Spleen (tissue), 11 donors: ENCODE results near the gene ALK. TPM values are rescaled to one million over a fixed set of nuclear protein-coding genes. Genes with fewer than 3 reads are reported as not detected.

ENCODE experiments used
- DNase-seq: peaks from one replicate; pipeline ENCODE4 v3.0.0-alpha.2; 2020
- H3K27ac ChIP-seq, 8 donors: fragments of 200-600 bp; sonication (generic) in 7 of 8; 1 replicate in 4 of 8; 2 replicates in 4 of 8; pipeline versions ENCODE4 v1.5.0 to v1.8.0; 2016 to 2021; ENCODE audit warnings: inconsistent platforms in 4 of 8, mild to moderate bottlenecking in 4 of 8, moderate library complexity in 1 of 8
- H3K27me3 ChIP-seq, 7 donors: fragments of 200-600 bp; sonication (generic) in 6 of 7; replicated peaks in 1 of 7; 1 replicate in 4 of 7; 2 replicates in 3 of 7; pipeline versions ENCODE4 v1.5.0 to v1.8.0; 2016 to 2021; ENCODE audit warnings: inconsistent platforms in 3 of 7, mild to moderate bottlenecking in 1 of 7
- H3K36me3 ChIP-seq, 6 donors: fragments of 200-600 bp; sonication (generic) in 5 of 6; 1 replicate in 4 of 6; 2 replicates in 2 of 6; pipeline versions ENCODE4 v1.5.0 to v1.8.0; 2016 to 2021; ENCODE audit warnings: inconsistent platforms in 2 of 6
- H3K4me1 ChIP-seq, 6 donors: fragments of 200-600 bp; sonication (generic) in 5 of 6; 1 replicate in 3 of 6; 2 replicates in 3 of 6; pipeline versions ENCODE4 v1.5.0 to v1.8.0; 2016 to 2021; ENCODE audit warnings: inconsistent platforms in 3 of 6
- H3K4me3 ChIP-seq, 8 donors: fragments of 200-600 bp; sonication (generic) in 7 of 8; 1 replicate in 4 of 8; 2 replicates in 4 of 8; pipeline versions ENCODE4 v1.5.0 to v1.8.0; 2016 to 2021; ENCODE audit warnings: inconsistent platforms in 4 of 8, mild to moderate bottlenecking in 4 of 8, moderate library complexity in 2 of 8
- H3K9me3 ChIP-seq, 8 donors: fragments of 200-600 bp; sonication (generic) in 7 of 8; 1 replicate in 4 of 8; 2 replicates in 4 of 8; pipeline versions ENCODE4 v1.5.0 to v1.8.0; 2016 to 2021; ENCODE audit warnings: inconsistent platforms in 4 of 8
- CTCF ChIP-seq, 11 experiments: fragments of 200-600 bp in 7 of 11; fragments of 450-650 bp in 4 of 11; sonication (generic) in 4 of 11; IDR thresholded peaks in 8 of 11; conservative IDR thresholded peaks in 3 of 11; 1 replicate in 7 of 11; 2 replicates in 4 of 11; pipeline versions ENCODE4 v1.4.0 to v1.8.0; 2016 to 2021; ENCODE audit warnings: antibody characterized with exemption in 11 of 11, inconsistent platforms in 4 of 11, mild to moderate bottlenecking in 1 of 11
- POLR2A ChIP-seq, 3 donors: fragments of 450-650 bp; IDR thresholded peaks; one replicate each; pipeline ENCODE4 v1.5.1; 2017; ENCODE audit warnings: antibody characterized with exemption in 3 of 3, mild to moderate bottlenecking in 1 of 3
- POLR2AphosphoS5 ChIP-seq, 3 donors: sonication (generic); formaldehyde crosslinking; IDR thresholded peaks; one replicate each; pipeline ENCODE4 v1.5.1; 2017; ENCODE audit warnings: antibody characterized with exemption in 3 of 3
- WGBS, 5 donors: extraction: QIAGEN DNeasy Blood & Tissue Kit in 3 of 5; methylation state at CpG; one replicate each; pipeline versions ENCODE4 v1.1.5 to v1.1.7; 2013 to 2018; 5-methylcytosine and 5-hydroxymethylcytosine counted together
- intact Hi-C: fragments of 100-400 bp; cut with DNase I; formaldehyde crosslinking; loops from one replicate; pipeline ENCODE4 v1.15.0; 2023; ENCODE audit warnings: low total_unique reads
- polyA plus RNA-seq, 3 donors: library from polyadenylated mRNA; stranded (reverse); fragments of 200-250 nt; gene quantifications; one replicate each; pipeline ENCODE4 v1.2.1, GENCODE V29; 2013
- total RNA-seq, 7 donors: library from RNA; depleted of rRNA in 3 of 7; stranded (reverse); fragments of >200 nt in 3 of 7; fragmentation: NEBNext Ultra II Directional in 4 of 7; extraction: Animal tissue kit (Norgen Biotek cat#: 25700) in 4 of 7; gene quantifications; one replicate each; pipeline versions ENCODE4 v1.1.0 to v1.2.1, GENCODE V29; 2016 to 2021
- donor health status: healthy with polysubstance abuse.
- donor health status: DM: no; HTN: no; CAD: no; lungs with moderate emphysema.
- donor health status: DM: no; HTN: no; CAD: no.
- donor health status: Bipolar disorder and iron deficiency.
- donor health status: healthy.
- donor health status: DM: no; HTN: no; CAD: no.
- donor health status: DM: yes; HTN: yes; CAD: no.

Gene ALK
- total and polyA plus RNA-seq, 10 donors: 0.03 to 0.28 (median 0.06) TPM; not detected in 7

GRCh38 chr2:29878898-29879297 is 42.5 kb downstream of the ALK start:
- no peaks in the 10 kb centered on the region for H3K36me3 ChIP-seq
- no peaks in the 10 kb centered on the region for H3K4me1 ChIP-seq
- no peaks in the 10 kb centered on the region for H3K9me3 ChIP-seq
- intact Hi-C loops: no loop called here
- no peak for TF ChIP-seq POLR2A (IDR thresholded peaks at IDR 0.05)
- no peak for TF ChIP-seq POLR2AphosphoS5 (IDR thresholded peaks at IDR 0.05)
- TF ChIP-seq CTCF (IDR thresholded peaks at IDR 0.05 in 8 of 11, conservative IDR thresholded peaks at IDR 0.05 in 3 of 11): no peak
- WGBS, 5 donors: 49 to 77% (median 64%) methylated on average over 3 of the region's 3 CpGs
- no peak overlapping the region for H3K4me3 ChIP-seq
- no peak overlapping the region for H3K27ac ChIP-seq
- no peak for DNase-seq
- peaks cover 0 to 20% (median 0%) of the 10 kb centered on the region in 7 donors for H3K27me3 ChIP-seq

DNA sequence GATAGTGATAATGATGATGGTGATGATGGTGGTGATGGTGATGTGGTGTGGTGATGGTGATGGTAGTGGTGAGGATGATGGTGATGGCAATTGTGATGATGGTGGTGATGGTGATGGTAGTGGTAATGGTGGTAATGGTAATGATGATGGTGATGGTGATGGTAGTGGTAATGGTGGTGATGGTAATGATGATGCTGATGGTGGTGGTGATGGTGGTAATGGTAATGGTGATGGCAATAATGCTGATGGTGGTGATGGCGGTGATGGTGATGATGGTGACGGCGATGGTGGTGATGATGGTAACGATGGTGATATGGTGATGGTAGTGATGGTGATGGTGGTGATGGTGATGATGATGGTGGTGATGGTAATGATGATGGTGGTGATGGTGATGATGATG is 45.0 kb downstream of the ALK start:
- Histone ChIP-seq H3K4me3 (no peak overlapping the region), H3K27ac (no peak overlapping the region), H3K36me3 (no peaks in the 10 kb centered on the region), H3K9me3 (no peaks in the 10 kb centered on the region), H3K27me3 (peaks cover 0 to 28% (median 0%) of the 10 kb centered on the region in 7 donors), H3K4me1 (no peaks in the 10 kb centered on the region)
- 89 to 98% (median 98%) methylated on average over 4 of the region's 4 CpGs for WGBS, 5 donors
- DNase-seq: no peak
- TF ChIP-seq POLR2AphosphoS5 (IDR thresholded peaks at IDR 0.05) (no peak), CTCF (IDR thresholded peaks at IDR 0.05 in 8 of 11, conservative IDR thresholded peaks at IDR 0.05 in 3 of 11) (no peak), POLR2A (IDR thresholded peaks at IDR 0.05) (no peak)
- intact Hi-C loops: no loop called here

- intact Hi-C loops: no loop called here
- H3K27me3 ChIP-seq: peaks cover 0 to 15% (median 0%) of the 10 kb centered on the region in 7 donors
- H3K36me3 ChIP-seq: no peaks in the 10 kb centered on the region
- 88 to 96% (median 90%) methylated on average over 2 of the region's 2 CpGs for WGBS, 5 donors
- TF ChIP-seq POLR2A (IDR thresholded peaks at IDR 0.05) (no peak), POLR2AphosphoS5 (IDR thresholded peaks at IDR 0.05) (no peak), CTCF (IDR thresholded peaks at IDR 0.05 in 8 of 11, conservative IDR thresholded peaks at IDR 0.05 in 3 of 11) (no peak)
- H3K27ac ChIP-seq: no peak overlapping the region
- H3K4me3 ChIP-seq: no peak overlapping the region
- DNase-seq: no peak
- H3K4me1 ChIP-seq: no peaks in the 10 kb centered on the region
- no peaks in the 10 kb centered on the region for H3K9me3 ChIP-seq
Observed at GRCh38 chr2:29874745-29875144, 46.6 kb downstream of the ALK start.

DNA sequence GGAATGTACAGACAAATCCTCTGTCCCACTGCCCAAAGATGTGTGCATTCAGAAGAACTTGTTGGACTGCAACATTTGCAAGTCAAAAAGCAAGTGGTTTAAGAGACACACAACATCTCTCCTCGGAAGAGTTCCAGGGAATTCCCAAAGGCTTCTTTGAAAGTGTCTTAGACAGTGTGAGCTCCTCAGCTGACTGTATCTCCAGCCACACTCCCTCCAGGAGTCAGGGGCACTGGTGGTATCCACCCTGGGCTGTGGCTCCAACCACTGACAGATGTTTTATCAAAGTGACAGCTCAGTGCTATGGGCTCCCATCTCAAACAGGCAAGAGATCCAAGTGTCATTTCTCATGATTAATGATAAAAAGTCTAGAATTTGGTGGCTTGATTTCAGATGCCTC is 48.5 kb downstream of the ALK start:
- intact Hi-C loops: no loop called here
- WGBS, 5 donors: 57 to 85% (median 73%) methylated on average over 1 of the region's 1 CpG
- DNase-seq: no peak
- Histone ChIP-seq H3K9me3 (no peaks in the 10 kb centered on the region), H3K36me3 (no peaks in the 10 kb centered on the region), H3K4me1 (no peaks in the 10 kb centered on the region), H3K27me3 (peaks cover 0 to 13% (median 0%) of the 10 kb centered on the region in 7 donors), H3K27ac (no peak overlapping the region), H3K4me3 (no peak overlapping the region)
- no peak for TF ChIP-seq CTCF (IDR thresholded peaks at IDR 0.05 in 8 of 11, conservative IDR thresholded peaks at IDR 0.05 in 3 of 11)
- TF ChIP-seq POLR2AphosphoS5 (IDR thresholded peaks at IDR 0.05): no peak
- TF ChIP-seq POLR2A (IDR thresholded peaks at IDR 0.05): no peak
